Measurements from ENCODE around the gene PLPPR5.

- TF ChIP-seq POLR2A (IDR thresholded peaks at IDR 0.05; ENCODE audit: low read length) (no peak), GATA1 (IDR thresholded peaks at IDR 0.05; ENCODE audit: low read depth, low read length) (no peak)
These were observed 95.7 kb downstream of the PLPPR5 start for GRCh38 chr1:98908980-98909379.

Data from erythroblast (primary cell).